ENCODE data around the gene BAX.

GRCh38 chr19:48988286-48988685, 33.6 kb downstream of the BAX start:
- no peak for TF ChIP-seq CTCF (IDR thresholded peaks at IDR 0.05)
- no peak for TF ChIP-seq RARB (CRISPR knock-in tag; IDR thresholded peaks at IDR 0.05)
- no peak for TF ChIP-seq PBX3 (IDR thresholded peaks at IDR 0.05)
